Dermis microvascular lymphatic vessel endothelial cell (primary cell): ENCODE measurements around the gene AKAP12. TPM values are rescaled to one million over a fixed set of nuclear protein-coding genes. Genes with fewer than 3 reads are reported as not detected.
"Not testable (repeated sequence)": the region's sequence is repeated elsewhere in the genome, so short reads cannot be mapped to it uniquely, and the experiment has no call there.

Experiments used
- DNase-seq, 2 donors: peaks; one replicate each; pipeline versions ENCODE4 v3.0.0 to v3.0.0-alpha.2; 2010; ENCODE audit warnings: low read depth in 2 of 2
- total RNA-seq: library from RNA; depleted of rRNA; stranded (reverse); fragments of >200 nt; gene quantifications from 2 replicates; pipeline ENCODE4 v1.2.1, GENCODE V29; 2014

Gene AKAP12
- total RNA-seq, 1 donor from 2014 or later = 314 TPM

DNA sequence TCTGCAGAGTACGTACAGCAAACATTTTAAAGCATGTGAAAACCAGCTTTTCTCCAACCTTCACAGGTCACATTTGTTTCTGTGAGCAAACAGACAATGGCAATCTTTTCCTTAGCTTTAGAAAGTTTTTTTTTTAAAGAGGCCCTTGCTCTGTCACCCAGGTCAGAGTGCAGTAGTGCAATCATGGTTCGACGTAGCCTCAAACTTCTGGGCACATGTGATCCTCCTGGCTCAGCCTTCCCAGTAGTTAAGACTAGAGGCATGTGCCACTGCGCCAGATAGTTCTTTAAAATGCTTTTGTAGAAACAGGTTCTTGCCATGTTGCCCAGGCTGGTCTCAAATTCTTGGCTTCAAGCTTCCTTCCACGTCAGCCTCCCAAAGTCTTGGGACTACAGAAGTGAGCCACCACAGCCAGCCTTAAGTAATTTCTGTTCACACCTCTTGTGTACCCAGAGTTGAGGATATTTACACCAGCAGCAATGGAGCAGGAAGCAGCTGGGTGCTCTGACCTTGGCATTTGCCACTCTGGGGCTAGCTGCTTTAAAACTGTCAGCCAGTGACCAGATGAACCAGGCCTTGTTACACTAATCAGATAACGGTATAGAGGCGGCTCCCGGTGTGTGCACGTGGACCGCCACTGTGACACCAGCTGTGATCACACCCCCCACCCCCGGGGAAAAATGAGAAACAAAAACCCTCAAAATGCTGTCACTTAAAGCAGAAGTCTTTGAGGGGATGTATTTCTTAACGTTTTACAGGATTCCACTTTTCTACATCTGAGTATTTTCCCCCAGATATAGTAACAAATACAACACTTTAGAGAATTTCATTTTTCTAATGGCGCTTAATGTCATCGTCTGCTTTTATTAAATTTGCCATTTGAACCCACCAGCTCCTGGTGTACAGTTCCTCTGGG is 71.3 kb downstream of the AKAP12 start:
- DNase-seq = peak in 1 of 2 donors; percentile 35

DNA sequence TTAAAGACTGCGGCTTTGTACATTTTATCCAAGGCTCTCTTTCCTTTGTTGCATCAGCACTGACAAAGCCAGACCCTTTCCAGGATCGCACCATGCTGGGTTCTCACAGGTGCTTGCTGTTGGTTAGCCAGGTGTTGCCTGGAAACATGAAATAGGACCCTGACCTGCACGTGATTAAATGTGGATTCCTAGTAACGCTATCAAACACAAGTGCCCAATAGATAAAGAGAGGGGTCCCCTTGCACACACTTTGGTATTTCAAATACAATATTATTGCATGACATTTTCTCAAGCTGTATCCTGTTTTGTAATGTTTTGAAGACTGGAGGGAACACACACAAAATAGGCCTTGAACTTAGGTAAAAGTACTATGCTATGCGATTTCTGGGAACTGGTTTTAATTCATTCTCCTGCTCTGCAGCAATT is 73.3 kb downstream of the AKAP12 start:
- DNase-seq = peak; percentile 96 to 99

DNA sequence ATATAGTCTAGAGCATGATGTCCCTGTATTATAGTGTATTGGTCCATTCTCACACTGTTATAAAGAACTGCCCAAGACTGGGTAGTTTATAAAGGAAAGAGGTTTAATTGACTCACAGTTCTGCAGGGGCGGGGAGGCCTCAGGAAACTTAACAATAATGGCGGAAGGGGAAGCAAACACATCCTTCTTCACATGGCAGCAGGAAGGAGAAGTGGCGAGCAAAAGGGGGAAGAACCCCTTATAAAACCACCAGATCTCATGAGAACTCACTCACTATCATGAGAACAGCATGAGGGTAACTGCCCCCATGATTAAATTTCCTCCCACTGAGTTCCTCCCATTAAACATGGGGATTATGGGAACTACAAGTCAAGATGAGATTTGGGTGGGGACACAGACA is 75.9 kb downstream of the AKAP12 start:
- DNase-seq = not testable (repeated sequence)

DNA sequence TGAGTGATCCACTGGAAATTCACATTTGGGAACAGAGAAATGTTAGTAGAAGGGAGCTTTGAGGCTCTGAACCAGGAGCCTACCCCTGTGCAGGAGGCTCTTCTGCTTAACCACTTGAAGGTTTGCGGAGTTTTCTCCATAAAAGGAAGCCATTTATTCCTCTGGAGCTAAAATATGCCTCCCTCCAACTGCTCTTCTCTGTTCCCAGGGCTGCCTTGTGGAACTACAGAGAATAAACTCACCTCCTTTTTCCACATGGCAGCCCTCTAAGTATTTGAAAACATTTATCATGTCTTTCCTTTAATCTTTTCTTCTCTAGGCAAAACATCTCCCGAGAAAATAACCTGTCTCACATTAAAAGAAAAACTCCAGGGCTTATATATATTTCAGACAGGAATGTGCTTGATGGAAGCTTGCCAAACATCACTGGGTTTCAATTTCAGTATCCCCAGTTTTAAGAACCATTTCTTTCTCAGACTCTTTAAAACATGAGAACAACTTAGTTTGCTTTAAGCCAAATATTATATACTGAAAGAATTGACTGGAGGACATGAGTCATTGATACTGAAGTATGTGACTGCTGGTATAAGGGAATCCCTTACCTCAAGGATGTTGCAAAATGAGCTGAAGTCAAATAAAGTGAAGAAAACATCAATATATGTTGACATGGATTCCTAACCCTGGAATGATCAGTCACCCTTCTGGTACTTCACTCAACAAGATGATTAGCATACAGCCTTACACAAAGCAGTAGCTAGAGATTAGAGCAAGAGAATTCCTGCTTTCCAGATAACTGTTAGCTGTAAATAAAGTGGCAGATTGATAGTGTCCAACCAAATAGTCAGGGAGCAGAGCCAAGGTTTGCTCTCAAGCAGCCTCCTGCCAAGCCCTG is 77.6 kb downstream of the AKAP12 start:
- peak in 1 of 2 donors; percentile 43 for DNase-seq

DNA sequence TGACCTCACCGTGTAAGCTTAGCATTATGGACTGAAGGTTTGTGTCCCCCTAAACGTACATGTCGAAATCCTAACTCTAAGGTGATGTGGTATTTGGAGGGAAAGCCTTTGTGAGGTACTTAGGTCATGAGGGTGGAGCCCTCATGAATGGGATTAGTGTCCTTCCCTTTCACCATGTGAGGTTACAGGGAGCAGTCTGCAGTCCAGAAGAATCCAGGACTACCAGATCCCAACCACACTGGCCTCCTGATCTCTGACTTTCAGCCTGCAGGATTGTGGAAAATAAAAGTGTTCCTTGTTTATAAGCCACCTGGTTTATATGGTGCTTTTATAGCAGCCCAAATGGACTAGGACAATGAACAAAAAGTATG is 78.2 kb downstream of the AKAP12 start:
- no peak for DNase-seq

DNA sequence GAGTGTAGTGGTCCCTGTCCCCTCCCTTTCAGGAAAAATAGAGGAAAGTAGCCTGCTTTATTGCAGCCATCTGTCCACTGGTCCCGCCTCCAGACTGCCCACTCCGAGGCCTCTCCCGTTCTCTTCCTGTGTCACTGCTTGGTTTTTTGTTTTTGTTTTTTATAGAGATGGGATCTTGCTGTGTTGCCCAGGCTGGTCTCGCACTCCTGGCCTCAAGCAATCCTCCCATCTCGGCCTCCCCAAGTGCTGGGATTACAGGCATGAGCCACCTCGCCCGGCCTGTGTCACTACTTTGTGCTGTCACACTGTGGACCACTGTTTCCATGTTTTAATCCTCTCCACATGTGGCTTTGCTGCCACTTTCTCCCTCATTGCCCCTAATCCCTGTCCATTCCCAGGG is 80.4 kb downstream of the AKAP12 start:
- DNase-seq = no peak

DNA sequence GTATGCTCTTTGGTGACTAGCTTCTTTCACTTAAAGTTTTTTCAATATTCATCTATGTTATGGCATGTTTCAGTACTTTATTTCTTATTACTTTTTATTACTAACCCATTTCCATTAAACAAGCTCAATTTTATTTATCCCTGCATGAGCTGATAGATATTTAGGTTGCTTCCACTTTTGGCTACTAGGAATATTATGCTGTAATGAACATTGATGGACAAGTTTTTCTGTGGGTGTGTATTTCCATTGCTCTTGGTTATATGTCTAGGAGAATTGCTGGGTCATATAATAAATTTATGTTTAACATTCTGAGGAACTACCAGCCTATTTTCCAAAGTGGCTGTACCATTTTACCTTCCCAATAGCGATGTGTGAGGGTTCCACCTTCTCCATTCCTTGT is 81.7 kb downstream of the AKAP12 start:
- DNase-seq = no peak

DNA sequence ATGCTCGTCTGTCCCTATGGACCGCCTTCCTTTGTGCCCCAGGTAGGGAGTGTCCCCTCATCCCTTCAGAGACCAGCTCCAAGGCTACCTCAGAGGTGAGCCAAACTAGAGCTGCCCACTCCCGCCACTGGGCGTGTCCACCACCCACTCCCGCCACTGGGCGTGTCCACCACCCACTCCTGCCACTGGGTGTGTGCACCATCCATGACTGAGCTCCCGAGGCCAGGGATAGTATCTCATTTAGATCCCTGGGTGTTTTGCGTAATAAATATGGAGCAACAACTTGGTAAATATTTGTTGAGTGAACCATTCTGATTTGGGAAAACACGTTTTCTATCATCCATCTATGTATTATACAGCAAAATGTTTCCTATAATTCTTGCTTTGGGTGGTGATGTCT is 82.8 kb downstream of the AKAP12 start:
- no peak for DNase-seq

DNA sequence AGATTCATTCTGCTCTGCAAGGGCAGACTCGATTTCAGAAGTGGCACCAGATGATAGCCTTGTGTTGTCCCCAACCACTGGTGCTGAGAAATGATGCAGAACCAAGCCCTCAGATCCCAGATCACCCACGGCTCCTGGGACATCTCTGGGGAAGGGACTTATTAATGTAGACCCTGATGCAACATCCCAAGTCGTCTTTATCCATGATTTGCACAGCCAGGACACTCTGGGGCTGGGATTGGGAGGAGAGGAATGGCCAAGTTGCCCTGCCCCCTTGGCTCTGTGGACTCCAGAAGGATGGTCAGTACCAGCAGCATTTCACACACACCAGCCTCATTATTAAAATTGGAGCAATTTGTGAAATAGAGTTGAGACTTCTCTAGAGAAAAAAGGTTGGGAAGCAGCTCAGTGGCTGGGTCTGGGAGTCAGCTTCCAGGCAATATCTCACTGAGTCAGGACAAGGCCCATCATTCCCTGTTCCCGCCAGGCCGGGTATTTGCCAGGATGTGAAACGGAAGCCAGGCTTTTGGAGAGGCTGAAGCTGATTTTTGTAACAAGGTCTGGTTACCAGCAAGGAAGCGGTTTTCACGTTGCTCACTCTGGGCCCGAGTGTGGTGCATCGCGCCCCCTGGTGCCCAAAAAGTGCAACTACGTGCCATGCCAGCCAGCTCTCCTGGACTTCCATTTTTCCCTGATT is 84.2 kb downstream of the AKAP12 start:
- peak; percentile 90 to 93 for DNase-seq

DNA sequence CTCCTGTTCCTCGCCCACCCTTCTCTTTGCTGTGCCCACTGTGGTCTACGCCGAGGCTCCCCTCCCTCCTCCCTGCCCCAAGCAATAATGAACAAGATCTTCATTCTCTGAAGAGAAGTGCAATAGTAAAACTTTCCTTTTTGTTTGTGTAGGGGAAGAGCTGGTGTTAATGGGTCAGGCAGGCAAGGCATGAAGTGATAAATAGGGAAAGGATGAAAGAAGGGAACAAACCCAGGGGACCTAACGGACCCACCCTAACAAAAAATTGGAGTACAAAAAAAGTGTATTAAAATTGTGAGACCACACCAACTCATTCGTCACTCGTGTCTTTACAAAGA is 84.7 kb downstream of the AKAP12 start:
- DNase-seq = no peak

DNA sequence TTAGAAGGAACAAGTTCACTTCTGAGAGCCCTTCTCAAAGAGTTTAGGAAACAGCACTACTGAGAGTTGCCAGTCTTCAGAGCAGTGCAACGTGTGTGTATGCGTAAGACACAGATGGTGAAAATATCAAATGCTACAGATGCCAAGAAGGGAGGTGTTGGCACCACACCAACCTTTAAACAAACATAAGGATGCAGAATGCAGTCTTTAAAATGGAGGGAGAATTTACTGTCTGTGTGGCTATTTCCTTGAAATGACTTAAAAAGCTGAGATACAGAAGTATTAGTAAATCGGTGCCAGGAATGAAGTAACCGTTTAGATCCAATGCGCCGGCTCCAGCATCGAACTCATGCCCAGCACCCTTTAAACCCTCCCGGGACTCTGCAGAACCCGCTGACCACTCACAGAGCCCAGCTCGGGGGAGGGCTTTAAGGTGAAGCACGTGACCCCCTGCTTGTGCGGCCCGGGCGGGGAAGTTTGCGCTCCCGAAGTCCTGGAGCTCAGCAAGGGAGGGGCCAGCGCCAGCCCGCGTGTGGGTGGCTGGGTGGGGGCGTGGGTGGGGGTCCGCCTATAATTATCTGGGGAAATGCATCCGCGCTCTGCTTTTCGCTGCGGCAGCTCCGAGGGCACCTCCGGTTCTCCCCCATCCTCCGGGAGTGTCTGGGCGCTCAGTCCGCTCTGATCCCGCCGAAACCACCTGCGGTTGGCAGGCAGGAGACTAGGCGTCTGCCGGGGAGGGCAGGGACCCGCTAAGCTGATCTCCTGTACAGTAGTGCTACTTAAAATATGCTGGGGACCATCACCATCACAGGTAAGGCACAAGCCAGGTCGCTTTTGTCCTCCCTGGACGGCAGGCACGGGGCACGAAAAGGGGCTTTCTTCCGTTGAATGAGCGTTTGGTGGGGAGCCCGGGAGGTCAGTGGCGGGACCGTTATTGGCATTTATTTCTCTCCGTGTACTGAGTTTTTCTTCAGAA is 85.6 kb downstream of the AKAP12 start:
- DNase-seq = peak; percentile 91 to 93

DNA sequence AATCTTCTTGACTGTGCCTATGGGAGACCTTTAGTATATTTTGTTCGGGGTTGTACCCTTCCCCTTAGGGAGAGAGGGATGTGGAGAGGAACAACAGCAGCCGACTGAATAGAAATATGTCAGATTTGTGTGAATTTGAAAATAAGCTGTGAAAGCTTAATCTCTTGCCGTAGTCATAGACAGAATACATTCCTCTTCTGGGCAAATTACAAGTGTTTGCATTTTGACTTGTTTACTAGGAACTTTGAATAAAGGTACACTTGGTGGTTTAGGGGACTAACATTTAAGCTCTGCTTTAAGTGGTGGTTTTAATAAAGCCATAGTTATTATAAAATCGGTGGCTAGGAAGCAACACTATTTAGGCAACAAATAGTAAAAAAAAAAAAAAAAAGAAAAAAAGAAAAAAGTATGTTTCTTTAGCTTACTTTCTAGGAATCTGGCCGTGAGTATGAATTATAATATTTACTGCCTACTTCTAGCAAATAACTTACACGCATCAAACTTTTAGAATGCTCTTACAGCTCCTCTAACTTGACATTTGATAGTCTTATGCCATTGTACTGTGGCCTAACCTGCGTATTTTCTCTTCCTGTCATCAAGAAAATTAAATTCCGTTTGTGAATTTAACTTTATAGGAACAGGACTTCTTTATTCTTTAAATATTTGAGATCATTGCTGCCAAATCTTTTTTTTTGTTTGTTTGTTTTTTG is 86.5 kb downstream of the AKAP12 start:
- no peak for DNase-seq

DNA sequence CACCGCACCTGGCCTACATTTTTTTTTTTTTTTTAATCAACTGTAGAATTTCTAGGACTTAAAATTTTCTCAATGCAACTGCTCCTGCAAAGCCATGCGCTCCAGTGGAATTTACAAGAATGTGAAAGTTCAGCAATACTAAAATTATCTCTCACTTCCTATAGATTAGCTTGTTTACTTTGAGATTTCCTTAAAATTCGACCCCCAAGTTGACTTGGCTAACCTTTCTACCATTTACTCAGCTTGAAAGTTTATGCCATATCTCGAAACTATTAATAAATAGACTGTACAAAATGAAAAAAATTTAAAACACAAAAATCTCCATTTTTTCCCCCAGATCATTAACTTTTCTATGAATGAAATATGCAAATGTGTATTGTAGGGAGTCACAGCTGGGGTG is 87.3 kb downstream of the AKAP12 start:
- DNase-seq = no peak

DNA sequence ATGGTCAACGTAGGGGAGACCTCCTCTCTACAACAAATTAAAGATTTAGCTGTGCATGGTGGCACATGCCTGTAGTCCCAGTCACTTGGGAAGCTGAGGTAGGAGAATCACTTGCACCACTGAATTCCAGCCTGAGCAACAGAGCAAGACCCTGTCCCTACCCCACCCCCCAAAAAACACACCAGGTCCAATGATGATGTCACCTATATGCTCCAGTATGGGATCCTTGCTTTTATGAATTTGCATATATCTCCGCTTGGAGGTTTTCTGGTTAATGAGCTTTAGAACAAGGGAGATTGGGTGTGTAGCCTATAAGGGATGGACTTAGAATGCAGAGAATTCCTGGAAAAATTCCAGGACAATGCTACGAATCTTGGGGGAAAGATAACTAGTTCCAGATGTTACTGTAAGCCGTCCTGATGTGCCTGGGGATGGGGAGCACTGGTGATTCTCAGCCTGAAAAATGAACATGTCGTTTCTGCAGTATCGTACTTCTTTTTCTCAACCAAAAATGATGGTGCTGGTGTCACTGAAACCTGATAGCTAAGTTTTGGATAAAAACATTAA is 90.4 kb downstream of the AKAP12 start:
- no peak for DNase-seq

DNA sequence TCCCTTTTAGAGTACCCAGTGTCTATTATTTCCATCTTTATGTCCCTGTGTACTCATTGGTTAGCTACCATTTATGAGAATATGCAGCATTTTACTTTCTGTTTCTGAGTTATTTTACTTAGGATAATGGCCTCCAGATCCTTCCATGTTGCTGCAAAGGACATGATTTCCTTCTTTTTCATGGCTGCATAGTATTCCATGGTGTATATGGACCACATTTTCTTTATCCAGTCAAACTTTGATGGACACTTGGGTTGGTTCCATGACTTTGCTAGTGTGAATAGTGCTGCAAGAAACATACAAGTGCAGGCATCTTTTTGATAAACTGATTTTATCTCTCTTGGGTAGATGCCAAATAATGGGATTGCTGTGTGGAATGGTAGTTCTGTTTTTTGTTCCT is 96.2 kb downstream of the AKAP12 start:
- DNase-seq = no peak

DNA sequence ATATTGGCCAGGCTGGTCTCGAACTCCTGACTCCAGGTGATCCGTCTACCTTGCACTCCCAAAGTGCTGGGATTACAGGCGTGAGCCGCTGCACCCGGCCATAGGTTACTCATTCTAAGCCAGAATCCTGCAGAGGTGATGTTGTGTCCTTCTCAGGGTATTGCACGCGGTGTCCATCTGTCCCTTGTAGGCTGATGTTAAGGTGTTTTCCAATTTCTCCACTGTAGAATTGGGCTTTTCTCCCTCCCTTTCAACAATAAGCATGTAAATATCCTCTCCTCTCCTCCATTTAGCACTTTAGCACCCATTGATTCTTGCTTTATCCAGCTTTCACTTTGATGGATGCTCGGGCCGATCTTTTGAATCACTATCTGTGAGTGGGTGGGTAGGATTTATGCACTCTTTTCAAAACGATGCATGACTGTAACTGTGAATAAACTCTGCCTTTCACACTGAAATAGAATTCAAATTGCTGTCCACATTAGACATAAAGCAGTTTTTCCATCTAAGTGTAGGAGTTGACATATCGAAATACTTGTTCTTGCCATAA is 99.0 kb downstream of the AKAP12 start:
- DNase-seq = no peak

DNA sequence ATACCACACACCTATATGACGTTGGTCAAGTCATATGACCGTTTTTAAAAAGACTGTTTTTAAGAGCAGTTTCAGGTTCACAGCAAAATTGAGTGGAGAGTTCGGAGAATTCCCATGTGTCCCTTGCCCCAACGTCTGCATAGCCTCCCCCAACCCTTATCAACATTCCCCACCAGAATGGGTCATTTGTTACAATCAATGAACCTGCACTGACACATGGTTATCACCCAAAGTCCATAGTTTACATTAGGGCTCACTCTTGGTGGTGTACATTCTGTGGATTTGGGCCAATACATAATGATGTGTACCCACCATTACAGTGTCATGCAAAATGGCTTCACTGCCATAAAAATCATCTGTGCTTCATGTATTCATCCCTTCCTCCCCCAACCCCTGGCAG is 99.6 kb downstream of the AKAP12 start:
- no peak for DNase-seq

DNA sequence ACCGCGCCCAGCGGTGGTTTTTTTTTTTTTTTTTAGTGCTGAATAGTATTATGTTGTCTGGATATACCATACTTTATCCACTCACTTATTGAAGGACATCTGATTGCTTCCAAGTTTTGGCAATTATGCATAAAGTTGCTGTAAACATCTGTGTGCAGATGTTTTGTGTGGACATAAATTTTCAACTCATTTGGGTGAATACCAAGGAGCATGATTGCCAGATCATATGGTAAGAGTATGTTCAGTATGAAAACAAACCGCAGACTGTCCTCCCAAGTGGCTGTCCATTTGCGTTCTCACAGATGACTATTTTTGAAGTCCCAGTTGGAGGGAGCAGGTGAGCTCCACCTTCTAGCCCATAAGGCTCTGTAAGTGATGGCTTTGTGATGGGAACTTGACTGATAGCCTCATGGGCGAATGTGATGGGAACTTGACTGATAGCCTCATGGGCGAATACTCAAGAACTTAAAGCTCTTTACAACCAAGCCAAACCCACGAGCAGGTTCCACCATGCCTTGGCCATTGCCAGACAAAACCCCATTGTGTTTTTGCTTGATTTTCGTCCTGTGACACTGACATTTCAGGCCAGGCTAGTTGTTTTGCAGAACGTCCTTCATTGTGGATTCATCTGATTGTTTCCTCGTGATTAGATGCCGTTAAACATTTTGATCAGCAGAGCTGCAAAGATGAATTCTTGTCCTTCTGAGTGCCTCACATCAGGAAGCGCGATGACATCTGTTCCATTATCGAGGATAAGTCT is 100.6 kb downstream of the AKAP12 start:
- DNase-seq = no peak
